Stimulated activated CD8-positive, alpha-beta memory T cell treated with anti-CD3 and anti-CD28 coated beads, Interleukin-7, amount 100 ng/mL, for 1 hour (primary cell): ENCODE results near the gene PNLIPRP1.

Experiments used
- DNase-seq, 2 donors: peaks; one replicate each; pipeline ENCODE4 v3.0.0-alpha.2; 2020; ENCODE audit warnings: low read depth in 2 of 2

The PNLIPRP1 gene

GRCh38 chr10:116590590-116591444 is at the start of gene PNLIPRP1:
Gene PNLIPRP1 (plus strand): TSS chr10:116590959. CDS start chr10:116591130, 171 bp downstream.
- DNase-seq = no peak

- no peak for DNase-seq
These were observed 48.6 kb upstream of the PNLIPRP1 start for GRCh38 chr10:116542007-116542677.

GRCh38 chr10:116545122-116545521 is 45.6 kb upstream of the PNLIPRP1 start:
- DNase-seq = no peak

- DNase-seq = no peak
These were observed 45.0 kb upstream of the PNLIPRP1 start, which contains the start of gene PNLIP for GRCh38 chr10:116545756-116546155. Gene PNLIP (plus strand): TSS chr10:116545931. CDS start chr10:116546093, 162 bp downstream.

GRCh38 chr10:116548301-116548700 is 42.5 kb upstream of the PNLIPRP1 start:
- no peak for DNase-seq

- no peak for DNase-seq
These were observed 37.3 kb upstream of the PNLIPRP1 start for GRCh38 chr10:116553378-116553980.

- no peak for DNase-seq
These were observed 36.1 kb upstream of the PNLIPRP1 start for GRCh38 chr10:116554628-116555027.

GRCh38 chr10:116555880-116556279 is 34.9 kb upstream of the PNLIPRP1 start:
- no peak for DNase-seq

GRCh38 chr10:116557305-116557880 is 33.4 kb upstream of the PNLIPRP1 start:
- DNase-seq = no peak

- DNase-seq = no peak
These were observed 25.2 kb upstream of the PNLIPRP1 start for GRCh38 chr10:116565534-116565933.

- no peak for DNase-seq
These were observed 23.8 kb upstream of the PNLIPRP1 start for GRCh38 chr10:116566932-116567331.

GRCh38 chr10:116567335-116567734 is 23.4 kb upstream of the PNLIPRP1 start:
- DNase-seq = no peak

GRCh38 chr10:116574797-116575196 is 16.0 kb upstream of the PNLIPRP1 start:
- DNase-seq = no peak

GRCh38 chr10:116587878-116588591 is 2.7 kb upstream of the PNLIPRP1 start:
- no peak for DNase-seq

- DNase-seq = no peak
These were observed 1.8 kb upstream of the PNLIPRP1 start for GRCh38 chr10:116588995-116589394.

GRCh38 chr10:116589926-116590325 is 833 bp upstream of the PNLIPRP1 start:
- no peak for DNase-seq

GRCh38 chr10:116593139-116593740 is 2.5 kb downstream of the PNLIPRP1 start:
- DNase-seq = no peak

- DNase-seq = no peak
These were observed 3.8 kb downstream of the PNLIPRP1 start for GRCh38 chr10:116594525-116595035.

- no peak for DNase-seq
These were observed 5.3 kb downstream of the PNLIPRP1 start for GRCh38 chr10:116596062-116596461.

- no peak for DNase-seq
These were observed 6.8 kb downstream of the PNLIPRP1 start for GRCh38 chr10:116597543-116597942.

GRCh38 chr10:116598329-116598728 is 7.6 kb downstream of the PNLIPRP1 start:
- DNase-seq = no peak
